22Rv1 (cell line): Measurements from ENCODE around the gene DCUN1D1.

Experiments
- ZFX ChIP-seq: fragments of 450-650 bp; IDR thresholded peaks from 2 replicates; pipeline ENCODE4 v1.6.1; 2017; ENCODE audit warnings: antibody characterized with exemption, borderline replicate concordance
- TF ChIP-seq, protein P1 (sequence below): fragments of 450-650 bp; IDR thresholded peaks from 2 replicates; pipeline ENCODE4 v1.5.1; 2017; ENCODE audit warnings: mild to moderate bottlenecking

DNA sequence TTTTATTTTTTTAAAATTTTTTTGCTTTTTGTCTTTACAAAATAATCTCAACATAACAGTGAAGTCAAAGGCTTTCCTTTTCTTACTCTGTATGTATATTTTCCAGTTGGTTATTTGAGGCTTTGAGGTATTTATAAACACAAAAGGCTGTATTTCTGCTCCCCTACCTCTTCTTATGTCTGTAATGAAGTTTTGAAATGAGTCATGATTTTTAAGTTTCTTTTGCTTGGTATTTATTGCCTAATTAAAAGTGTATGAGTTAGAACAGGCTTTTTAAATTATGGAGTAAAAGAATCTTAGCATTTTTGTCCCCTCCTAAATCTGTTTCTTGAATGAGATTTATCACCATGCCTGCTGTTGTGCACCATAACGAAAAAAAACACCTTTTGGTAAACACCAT, 66.0 kb downstream of the DCUN1D1 start:
- TF ChIP-seq, protein P1, sequence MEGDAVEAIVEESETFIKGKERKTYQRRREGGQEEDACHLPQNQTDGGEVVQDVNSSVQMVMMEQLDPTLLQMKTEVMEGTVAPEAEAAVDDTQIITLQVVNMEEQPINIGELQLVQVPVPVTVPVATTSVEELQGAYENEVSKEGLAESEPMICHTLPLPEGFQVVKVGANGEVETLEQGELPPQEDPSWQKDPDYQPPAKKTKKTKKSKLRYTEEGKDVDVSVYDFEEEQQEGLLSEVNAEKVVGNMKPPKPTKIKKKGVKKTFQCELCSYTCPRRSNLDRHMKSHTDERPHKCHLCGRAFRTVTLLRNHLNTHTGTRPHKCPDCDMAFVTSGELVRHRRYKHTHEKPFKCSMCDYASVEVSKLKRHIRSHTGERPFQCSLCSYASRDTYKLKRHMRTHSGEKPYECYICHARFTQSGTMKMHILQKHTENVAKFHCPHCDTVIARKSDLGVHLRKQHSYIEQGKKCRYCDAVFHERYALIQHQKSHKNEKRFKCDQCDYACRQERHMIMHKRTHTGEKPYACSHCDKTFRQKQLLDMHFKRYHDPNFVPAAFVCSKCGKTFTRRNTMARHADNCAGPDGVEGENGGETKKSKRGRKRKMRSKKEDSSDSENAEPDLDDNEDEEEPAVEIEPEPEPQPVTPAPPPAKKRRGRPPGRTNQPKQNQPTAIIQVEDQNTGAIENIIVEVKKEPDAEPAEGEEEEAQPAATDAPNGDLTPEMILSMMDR = no peak
- no peak for TF ChIP-seq ZFX
